ENCODE measurements around the gene PRTFDC1.
A peak's percentile ranks its signal among the peaks of the same experiment; 100 is the strongest.
"Not testable (repeated sequence)": the region's sequence is repeated elsewhere in the genome, so short reads cannot be mapped to it uniquely, and the experiment has no call there.

PRTFDC1 gene

DNA sequence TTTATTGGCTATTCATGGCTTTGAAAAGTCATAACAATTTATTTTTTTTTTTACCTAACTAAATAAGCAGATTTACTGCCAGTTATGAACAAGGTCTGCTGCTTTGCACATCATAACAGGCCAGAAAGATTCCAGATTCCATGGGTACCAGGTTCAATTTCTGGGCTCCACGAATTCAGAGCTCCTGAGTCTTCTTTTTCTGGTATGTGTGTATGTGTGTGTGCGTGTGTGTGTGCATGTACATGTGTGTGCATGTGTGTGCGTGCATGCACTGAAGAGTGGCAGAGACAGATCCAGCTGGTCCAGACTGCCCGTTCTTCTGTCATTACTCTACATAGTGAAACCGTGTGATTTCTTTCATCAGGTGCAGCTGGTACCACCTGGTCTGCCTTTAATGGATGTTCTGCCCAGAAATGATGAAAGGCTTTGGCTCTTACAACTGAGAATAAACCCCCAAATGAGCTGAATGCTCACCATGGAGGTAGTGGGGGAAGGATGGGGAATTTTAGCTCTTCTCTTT is 14.6 kb upstream of the PRTFDC1 start:
- no peak for FAIRE-seq
- DNase-seq (ENCODE audit: low spot score): no peak

DNA sequence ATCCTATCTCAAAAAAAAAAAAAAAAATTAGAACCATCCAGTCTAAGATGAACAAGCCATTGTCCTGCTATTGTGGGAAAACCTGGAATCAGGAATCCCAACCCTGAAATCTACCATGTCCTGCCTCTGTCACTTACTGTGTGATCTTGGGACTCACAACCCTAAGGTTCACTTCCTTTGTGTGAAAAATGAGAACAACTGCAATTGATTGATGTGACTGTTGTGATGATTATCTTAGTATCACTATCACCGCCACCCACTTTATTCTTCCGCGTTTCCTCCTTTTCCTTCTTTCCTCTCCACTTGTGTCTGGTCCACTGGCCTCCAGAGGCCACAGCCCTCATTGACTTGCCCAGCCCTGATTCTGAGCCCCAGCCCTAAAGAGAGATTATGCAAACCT is 12.6 kb upstream of the PRTFDC1 start:
- DNase-seq (ENCODE audit: low spot score) (no peak), FAIRE-seq (no peak)

DNA sequence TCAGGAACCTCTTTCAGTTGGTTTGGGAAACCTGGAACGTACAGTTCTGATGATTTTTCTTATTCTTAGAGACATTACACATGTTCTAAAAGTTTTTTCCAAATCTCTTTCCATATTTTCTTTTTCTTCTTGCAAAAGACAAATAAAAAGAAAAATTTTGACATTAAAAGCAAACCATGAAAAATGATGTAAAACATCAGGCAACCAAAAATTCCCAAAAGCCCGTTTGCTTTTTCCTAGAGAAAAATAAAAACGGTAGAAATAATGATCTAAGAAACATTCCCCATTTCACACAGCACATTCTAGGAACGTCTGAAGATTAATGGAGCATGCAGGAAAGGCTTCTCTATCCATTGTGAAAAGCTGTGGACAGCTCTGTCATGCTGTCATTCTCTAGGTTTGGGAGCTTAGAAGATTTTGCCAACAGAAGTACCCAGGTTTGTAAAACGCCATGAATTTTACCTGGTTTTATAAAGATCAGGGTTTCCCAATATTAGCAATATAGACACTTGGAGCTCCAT is 11.2 kb upstream of the PRTFDC1 start:
- DNase-seq (ENCODE audit: low spot score) (peak; percentile 76), FAIRE-seq (no peak)

DNA sequence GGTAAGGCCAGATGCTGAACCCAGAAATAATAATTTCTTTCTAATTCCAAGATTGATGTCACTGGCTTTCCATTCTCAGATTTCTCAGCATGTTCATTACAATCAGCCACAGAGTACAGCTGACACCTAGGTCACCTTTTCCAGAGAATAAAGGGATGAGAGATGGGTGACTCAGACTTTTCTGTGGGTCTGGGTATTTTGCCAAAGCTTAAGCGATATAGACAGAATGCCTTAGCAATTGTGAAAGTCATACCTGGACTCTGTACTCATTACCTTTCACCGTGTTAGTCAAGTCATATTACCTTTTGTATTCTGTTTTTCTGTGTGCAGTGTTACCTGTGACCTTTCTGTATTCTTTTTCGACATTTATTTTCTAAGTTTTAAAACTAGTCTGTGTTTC is 10.6 kb upstream of the PRTFDC1 start:
- peak; percentile 87 for DNase-seq (ENCODE audit: low spot score)
- peak; percentile 98 for FAIRE-seq

DNA sequence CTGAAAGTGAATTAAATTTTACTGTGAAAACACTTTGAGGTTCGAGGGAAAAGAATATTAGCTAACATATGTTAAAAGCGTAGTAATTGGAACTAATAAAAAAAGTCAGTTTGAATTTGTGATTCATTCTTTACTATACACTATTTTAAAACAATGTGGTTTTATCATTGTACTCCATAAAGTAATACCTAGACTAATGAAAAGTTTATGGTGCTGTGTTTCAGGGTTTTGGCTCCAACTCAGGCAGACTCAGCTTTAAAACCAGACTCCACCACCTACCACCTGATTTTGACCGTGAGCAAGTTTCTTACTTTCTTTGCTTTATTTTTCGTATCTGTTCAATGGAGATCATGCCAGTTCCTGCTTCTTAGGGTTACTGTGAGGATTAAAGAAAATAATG is 9.2 kb upstream of the PRTFDC1 start:
- DNase-seq (ENCODE audit: low spot score) (no peak), FAIRE-seq (no peak)

DNA sequence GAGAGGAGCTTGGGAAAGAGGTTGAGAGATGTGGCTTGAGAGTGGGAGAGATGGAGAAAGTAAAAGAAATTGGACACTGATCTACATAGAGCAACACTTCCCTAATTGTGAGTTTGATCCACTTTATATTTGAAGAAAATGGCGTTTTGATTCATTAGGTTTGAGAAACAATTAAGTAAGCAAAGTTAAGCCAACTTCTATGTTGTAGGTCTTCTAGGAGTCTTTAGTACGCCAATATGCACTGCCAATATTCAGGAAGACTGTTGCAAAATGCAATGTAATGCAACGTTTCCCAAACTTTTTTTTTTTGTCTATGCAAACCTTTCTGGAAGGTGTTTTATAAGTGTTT is 7.0 kb upstream of the PRTFDC1 start:
- DNase-seq (ENCODE audit: low spot score) (no peak), FAIRE-seq (no peak)

DNA sequence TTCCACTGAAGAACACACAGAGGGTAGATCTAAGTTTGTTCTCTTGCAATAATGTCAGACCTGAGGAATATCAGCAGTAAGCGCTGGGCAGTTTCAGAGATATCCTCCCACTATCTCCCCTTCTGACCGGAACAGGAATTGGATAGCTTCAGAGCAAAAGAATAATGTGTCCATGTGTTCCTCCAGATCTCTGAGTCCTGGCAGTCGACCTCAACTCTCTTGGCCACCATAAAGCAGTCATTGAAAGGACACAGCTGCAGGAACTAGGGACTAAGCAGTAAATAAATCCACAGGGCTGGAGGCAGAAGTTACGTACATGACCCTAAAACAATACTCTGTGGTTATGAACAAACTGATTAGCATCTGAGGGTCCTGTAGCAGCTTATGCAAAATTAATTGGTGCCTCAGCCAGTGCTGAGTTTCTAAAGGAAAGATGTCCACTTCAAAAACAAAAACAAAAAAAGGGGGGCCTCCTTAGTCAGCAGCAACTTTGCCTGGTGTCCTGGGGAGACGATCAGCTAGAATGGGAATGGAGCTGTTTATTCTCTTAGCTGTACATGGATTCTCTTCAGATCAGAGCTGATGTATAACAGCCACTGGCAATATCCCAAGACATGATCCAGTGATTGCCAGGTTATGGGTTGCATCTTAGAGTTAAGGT is 6.4 kb upstream of the PRTFDC1 start:
- FAIRE-seq: no peak

DNA sequence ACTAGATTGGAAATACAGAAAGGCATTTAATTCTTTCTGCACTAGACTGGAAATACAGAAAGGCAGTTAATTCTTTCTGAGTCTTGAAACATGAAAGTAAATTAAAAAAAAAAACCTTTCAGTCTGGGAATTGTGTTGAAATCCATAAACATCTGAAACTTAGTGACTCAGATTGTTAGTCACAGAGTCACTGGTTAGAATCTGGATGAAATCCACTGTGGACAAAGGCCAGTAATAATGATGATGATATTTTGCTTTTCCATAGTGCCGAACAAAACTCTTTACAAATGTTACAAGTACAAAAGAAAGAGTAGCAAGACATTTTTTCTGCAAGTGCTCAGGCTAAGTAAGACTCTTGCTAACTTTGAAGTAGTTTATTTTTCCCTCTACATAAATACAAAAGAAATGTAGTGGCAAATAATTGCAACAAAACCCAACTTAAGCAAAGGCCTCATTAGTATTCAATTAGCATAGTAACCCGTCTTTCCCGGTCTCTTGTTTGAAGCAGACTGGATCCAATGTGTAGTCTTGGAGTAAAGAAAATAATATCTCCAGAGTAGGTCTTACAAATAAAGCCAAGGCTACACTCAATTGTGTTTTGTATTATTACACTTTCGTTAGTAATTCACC is 5.8 kb upstream of the PRTFDC1 start:
- FAIRE-seq (peak; percentile 97), DNase-seq (ENCODE audit: low spot score) (peak; percentile 67)

More for the DNA sequence above, 6.4 kb upstream of the PRTFDC1 start:
- no peak for DNase-seq (ENCODE audit: low spot score)

DNA sequence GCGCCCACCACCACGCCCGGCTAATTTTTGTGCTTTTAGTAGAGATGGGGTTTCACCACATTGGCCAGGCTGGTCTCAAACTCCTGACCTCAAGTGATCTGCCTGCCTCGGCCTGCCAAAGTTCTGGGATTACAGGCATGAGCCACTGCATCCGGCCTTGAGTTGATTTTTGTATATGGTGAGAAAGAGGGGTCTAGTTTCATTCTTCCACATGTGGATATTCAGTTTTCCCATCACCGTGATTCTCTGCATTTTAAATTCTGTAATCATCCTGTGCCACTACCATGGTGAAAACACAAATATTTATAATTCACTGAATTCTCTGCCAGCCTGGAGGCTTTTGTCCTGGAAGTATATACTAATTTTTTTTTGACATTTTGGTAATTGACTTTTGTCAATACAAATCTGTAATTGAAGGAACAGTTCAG is 5.2 kb upstream of the PRTFDC1 start:
- peak; percentile 8 for DNase-seq (ENCODE audit: low spot score)
- not testable (repeated sequence) for FAIRE-seq

DNA sequence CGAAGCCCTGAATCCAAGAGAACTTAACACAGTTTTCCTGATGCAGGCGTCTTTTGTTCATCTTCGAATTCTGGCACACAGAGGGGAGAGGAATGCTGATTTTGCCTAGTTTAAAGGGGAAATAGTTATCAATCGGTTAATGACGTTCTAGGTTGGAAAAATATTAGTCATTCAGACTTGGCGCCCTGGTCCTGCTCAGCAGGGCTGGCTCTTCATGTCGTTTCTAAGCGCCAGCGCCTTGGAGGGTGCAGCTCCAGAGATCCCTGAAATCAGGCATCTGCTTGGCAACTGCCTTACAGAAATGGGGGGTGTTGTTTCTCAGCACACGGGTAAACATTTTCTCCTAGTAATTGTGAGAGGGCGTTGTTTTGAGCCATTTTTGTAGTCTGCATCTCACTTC is 1.3 kb upstream of the PRTFDC1 start:
- DNase-seq (ENCODE audit: low spot score) (no peak), FAIRE-seq (no peak)

DNA sequence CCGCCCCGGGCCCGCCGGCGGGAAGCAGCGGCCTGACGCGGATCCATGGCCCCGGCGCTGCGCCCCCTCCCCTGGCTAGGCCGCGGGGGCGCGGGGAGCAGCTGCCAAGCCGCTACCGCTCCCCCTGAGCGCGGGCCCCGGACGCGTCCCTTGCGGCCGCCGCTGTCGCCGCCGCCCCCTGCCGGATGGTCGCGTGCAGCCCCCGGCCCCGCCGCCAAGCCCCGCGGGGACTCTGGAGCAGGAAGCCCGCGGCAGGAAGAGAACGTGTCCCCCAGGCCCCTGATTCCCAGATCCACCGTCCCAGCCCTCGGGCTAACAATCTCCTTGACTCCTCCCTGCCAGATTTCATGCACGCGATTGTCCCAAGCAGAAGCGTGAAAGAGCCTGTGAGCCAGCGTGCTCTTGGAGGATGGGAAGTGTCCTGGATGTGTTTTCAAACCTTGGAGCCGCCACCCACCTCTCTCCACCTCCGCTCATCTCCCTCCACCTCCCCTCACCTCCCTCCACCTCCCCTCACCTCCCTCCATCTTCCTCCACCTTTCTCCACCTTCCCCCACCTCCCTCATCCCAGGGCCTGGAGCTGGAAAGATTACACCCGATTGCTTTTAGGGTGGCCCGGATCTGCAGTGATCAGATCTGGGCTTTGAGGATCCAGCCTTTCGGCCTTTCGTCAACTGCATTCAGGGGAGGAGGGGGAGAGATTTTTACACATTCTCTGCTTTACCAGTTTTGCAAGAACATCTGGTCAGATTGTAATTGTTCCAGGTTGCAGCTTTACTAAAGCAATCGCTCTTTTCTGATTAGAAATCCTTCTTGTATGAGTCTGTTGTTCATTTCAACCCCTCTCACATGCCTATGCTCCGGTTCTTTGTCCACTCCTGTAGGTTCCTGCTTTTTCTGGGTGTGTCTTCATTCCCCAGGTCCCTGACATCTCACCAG is 570 bp upstream of the PRTFDC1 start:
- DNase-seq (ENCODE audit: low spot score) (no peak), FAIRE-seq (no peak)

DNA sequence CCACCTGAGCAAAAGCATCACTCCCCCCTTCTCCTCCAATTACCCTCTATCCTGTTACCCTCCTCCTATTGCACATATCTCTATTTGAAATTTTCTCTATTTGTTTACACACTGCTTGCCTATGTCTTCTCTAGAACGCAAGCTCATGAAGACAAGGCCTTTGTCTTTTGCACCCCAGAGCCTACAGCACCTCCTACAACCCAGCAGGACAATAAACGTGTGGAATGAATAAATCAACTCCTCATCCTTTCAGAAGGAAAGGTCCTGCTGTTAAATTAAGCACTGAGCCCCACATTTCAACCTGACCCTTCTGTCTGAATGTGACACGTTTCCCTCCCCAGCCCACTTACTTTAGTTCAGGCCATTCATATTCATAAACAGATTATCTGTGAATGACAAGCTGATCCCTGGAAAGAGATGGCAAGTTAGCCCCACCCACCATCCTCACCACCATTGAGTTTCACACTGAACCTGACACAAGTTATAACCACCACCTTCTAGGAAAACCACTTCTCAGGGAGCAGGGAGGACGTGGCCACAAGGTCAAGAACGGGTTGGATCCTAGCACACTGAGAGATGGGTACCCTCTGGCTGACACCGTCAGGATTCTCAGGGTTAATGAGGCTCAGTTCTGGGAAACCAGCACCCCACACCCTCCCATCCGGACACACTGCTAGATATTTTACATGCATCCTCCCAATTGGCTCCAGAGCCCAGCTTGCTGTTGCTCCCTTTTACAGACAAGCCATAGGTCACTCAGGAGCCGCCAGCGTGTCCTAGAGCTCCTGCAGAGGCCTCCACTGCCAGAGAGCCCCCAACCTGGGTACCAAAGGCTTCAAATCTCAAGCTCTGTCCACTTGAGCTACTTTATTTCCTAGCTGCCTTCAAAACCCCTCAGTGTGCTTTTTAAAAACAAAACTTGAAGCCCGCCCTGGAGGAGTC is 934 bp downstream of the PRTFDC1 start:
- no peak for FAIRE-seq

DNA sequence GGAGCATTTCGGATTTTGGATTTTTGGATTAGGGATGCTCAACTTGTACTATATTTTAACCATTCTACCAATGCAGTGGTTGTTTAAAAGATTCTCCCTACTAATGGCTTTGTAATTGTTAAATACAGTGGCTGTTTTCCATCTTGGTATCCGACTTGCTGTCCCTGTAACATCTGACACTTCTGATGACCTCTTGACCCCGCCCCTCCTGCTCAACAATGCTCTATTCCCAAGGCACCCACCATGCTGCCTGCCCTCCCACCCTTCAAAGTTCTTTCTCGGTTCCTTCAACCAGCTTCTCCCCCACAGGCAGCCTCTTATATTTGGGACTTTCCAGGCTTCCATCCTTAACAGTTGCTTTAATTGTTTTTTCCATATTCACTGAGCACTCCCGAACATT is 2.0 kb downstream of the PRTFDC1 start:
- DNase-seq (ENCODE audit: low spot score) (no peak), FAIRE-seq (no peak)

More for the DNA sequence above, 934 bp downstream of the PRTFDC1 start:
- DNase-seq (ENCODE audit: low spot score): no peak

DNA sequence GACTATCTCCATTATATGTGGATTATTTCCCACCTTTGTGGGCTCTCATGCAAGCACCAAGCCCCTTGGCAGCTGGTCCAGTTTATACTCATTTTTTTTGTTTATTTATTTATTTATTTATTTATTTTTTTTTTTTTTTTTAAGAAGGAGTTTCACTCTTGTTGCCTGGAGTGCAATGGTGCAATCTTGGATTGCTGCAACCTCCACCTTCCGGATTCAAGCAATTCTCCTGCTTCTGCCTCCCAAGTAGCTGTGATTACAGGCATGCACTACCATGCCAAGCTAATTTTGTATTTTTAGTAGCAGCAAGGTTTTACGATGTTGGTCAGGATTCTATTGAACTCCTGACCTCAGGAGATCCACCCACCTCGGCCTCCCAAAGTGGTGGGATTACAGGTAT is 2.8 kb downstream of the PRTFDC1 start:
- no peak for FAIRE-seq
- DNase-seq (ENCODE audit: low spot score): no peak

DNA sequence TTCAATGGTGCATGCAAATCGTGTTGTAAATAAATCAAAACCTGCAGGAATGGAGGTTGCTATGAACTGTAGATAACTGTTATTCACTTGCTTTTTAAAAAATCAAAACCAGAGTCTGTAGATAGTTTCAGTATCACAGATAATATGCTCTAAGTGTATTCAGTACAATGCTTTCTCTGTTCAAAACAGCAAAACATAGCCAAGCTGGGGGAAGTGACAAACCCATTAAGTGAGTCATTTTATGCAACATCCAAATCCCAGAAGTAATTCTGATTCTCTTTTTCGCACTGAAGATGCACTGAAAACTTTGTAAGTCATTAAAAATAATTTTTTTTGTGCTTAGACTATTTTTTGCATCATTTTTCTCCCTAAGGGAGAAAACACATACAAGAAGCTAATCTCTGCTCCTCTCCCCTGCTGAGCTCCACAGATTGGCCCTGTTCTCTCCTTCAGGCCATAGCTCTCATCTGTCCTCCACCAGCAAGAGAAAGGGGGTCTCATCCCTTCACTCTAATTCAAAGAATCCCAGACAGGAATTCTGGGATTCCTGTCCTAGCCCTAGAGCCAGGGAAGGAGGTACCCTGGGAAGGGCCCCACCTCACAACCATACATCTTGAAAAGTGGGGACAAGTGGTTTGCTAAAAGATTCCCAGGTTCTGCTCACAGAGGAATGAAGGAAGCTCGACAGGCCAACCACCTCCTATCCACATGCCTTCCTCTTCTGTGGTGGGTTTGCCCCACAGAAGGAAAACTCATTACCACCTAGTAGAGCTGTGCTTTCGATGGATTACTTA is 4.9 kb downstream of the PRTFDC1 start:
- FAIRE-seq (no peak), DNase-seq (ENCODE audit: low spot score) (no peak)

DNA sequence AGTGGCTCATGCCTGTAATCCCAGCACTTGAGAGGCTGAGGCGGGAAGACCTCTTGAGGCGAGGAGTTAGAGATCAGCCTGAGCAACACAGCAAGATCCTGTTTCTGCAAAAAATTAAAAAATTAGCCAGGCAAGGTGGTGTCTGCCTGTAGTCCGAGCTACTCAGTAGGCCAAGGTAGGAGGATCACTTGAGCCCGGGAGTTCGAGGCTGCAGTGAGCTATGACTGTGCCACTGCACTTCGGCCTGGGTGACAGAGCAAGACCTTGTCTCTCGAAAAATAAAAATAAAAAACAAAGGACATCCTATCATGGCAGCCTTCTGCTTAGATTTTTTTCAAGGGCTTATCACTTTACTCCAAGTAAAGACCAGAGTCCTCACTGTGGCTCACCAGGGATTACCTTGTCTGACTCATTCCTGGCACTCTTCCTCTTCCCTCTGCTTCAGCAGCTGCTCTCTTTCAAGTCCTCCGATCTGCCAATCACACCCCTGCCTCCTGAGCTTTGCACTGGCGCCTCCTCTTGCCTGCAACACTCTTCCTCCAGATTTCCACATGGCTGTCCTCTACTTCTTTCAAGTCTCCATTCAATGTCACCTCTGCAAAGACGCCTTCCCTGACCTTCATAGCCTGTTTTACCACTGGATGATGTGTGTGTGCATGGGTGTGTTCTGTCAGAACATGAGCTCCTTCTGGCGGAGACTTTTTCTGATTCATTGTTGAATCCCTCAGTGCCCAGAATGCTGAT is 7.7 kb downstream of the PRTFDC1 start:
- FAIRE-seq (peak; percentile 84), DNase-seq (ENCODE audit: low spot score) (peak; percentile 82)

DNA sequence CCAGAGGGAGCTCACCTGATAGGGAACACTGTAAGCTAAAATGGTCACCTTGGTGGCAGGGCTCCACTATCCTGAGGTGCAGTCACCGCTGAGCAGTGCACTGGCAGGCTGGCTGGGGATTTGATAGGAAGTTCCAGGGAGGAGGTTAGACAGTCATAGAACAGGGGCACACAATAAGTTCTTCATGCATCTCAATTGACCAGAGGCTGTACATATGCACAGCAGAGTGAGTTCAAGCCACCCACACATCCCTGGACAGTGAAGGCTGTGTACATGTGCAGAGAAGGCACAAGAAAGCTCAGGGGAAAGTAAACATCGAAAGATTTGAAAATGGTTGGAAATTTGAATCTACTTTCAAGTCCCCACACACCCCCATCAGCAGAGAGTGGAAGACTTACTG is 13.9 kb downstream of the PRTFDC1 start:
- FAIRE-seq (no peak), DNase-seq (ENCODE audit: low spot score) (no peak)

DNA sequence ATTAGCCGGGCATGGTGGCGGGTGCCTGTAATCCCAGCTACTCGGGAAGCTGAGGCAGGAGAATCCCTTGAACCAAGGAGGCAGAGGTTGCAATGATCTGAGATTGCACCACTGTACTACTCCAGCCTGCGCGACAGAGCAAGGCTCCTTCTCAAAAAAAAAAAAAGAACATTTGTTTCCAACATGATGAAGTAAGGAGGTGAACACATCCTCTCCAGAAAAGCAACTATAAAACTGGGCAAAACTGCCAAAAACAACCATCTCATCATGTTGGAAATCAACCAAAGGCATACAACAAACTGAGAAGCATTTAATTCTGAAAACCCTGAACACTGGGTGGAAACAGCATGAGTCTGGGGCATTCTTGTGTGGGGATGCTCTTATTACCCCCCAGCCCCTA is 14.3 kb downstream of the PRTFDC1 start:
- DNase-seq (ENCODE audit: low spot score) (no peak), FAIRE-seq (no peak)
